ENCODE results near the gene SLC35A5. TPM values are rescaled to one million over a fixed set of nuclear protein-coding genes. Genes with fewer than 3 reads are reported as not detected.

SLC35A5 gene
- total and polyA plus RNA-seq, 4 donors, result 11.7 to 25.4 (median 16.4) TPM

DNA sequence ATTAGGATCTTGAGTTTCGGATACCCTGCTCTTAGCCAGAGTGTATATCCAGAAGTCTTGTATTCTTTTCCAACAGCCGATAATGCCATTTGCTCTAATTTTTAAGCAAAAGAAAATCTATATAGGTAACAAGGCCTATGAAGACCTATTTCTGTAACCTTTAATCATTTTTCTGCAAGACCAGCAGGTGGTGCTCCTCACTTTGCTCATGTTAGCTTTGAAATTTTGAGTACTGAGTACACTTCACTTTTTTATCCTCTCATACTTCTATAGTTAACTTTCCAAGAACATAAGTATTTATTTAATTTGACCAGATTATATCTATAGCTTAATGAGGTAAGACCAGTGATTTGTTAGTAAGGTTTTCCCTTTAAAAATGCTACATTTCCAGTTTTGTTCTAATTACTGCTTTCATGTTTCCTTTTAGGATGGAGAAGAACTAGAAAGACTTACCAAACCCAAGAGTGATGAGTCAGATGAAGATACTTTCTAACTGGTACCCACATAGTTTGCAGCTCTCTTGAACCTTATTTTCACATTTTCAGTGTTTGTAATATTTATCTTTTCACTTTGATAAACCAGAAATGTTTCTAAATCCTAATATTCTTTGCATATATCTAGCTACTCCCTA lies 20.5 kb downstream of the SLC35A5 start (continued):
- TF ChIP-seq, protein P1, sequence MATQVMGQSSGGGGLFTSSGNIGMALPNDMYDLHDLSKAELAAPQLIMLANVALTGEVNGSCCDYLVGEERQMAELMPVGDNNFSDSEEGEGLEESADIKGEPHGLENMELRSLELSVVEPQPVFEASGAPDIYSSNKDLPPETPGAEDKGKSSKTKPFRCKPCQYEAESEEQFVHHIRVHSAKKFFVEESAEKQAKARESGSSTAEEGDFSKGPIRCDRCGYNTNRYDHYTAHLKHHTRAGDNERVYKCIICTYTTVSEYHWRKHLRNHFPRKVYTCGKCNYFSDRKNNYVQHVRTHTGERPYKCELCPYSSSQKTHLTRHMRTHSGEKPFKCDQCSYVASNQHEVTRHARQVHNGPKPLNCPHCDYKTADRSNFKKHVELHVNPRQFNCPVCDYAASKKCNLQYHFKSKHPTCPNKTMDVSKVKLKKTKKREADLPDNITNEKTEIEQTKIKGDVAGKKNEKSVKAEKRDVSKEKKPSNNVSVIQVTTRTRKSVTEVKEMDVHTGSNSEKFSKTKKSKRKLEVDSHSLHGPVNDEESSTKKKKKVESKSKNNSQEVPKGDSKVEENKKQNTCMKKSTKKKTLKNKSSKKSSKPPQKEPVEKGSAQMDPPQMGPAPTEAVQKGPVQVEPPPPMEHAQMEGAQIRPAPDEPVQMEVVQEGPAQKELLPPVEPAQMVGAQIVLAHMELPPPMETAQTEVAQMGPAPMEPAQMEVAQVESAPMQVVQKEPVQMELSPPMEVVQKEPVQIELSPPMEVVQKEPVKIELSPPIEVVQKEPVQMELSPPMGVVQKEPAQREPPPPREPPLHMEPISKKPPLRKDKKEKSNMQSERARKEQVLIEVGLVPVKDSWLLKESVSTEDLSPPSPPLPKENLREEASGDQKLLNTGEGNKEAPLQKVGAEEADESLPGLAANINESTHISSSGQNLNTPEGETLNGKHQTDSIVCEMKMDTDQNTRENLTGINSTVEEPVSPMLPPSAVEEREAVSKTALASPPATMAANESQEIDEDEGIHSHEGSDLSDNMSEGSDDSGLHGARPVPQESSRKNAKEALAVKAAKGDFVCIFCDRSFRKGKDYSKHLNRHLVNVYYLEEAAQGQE (IDR thresholded peaks at IDR 0.05), result no peak
- TF ChIP-seq, protein P2, sequence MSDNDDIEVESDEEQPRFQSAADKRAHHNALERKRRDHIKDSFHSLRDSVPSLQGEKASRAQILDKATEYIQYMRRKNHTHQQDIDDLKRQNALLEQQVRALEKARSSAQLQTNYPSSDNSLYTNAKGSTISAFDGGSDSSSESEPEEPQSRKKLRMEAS (IDR thresholded peaks at IDR 0.05), result no peak

DNA sequence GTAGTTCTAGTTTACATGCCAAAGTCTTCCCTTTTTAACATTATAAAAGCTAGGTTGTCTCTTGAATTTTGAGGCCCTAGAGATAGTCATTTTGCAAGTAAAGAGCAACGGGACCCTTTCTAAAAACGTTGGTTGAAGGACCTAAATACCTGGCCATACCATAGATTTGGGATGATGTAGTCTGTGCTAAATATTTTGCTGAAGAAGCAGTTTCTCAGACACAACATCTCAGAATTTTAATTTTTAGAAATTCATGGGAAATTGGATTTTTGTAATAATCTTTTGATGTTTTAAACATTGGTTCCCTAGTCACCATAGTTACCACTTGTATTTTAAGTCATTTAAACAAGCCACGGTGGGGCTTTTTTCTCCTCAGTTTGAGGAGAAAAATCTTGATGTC lies 21.3 kb downstream of the SLC35A5 start:
- 82% methylated on average over 3 of the region's 3 CpGs for WGBS
- H3K27me3 ChIP-seq (ENCODE audit: control insufficient read depth in 4 of 4, insufficient read depth in 4 of 4, low read length in 3 of 4), result no peaks in the 10 kb centered on the region
- no peaks in the 10 kb centered on the region for H3K9me3 ChIP-seq (ENCODE audit: control insufficient read depth in 4 of 4, low read length in 3 of 4)
- H3K4me3 ChIP-seq (ENCODE audit: low read depth in 1 of 3, low read length in 3 of 3), result no peak overlapping the region
- H3K36me3 ChIP-seq (ENCODE audit: control insufficient read depth in 4 of 4, insufficient read depth in 3 of 4, low read depth in 1 of 4, low read length in 3 of 4), result peaks cover 4 to 32% (median 27%) of the 10 kb centered on the region in 4 donors
- H3K27ac ChIP-seq (ENCODE audit: low read depth in 1 of 2, low read length in 2 of 2), result no peak overlapping the region
- H3K9ac ChIP-seq (ENCODE audit: low read depth in 1 of 2, low read length in 2 of 2), result no peak overlapping the region
- DNase-seq (ENCODE audit: low spot score), result no peak
- H3K4me1 ChIP-seq (ENCODE audit: control insufficient read depth in 4 of 4, insufficient read depth in 4 of 4, low read length in 3 of 4), result no peaks in the 10 kb centered on the region
- TF ChIP-seq, protein P3, sequence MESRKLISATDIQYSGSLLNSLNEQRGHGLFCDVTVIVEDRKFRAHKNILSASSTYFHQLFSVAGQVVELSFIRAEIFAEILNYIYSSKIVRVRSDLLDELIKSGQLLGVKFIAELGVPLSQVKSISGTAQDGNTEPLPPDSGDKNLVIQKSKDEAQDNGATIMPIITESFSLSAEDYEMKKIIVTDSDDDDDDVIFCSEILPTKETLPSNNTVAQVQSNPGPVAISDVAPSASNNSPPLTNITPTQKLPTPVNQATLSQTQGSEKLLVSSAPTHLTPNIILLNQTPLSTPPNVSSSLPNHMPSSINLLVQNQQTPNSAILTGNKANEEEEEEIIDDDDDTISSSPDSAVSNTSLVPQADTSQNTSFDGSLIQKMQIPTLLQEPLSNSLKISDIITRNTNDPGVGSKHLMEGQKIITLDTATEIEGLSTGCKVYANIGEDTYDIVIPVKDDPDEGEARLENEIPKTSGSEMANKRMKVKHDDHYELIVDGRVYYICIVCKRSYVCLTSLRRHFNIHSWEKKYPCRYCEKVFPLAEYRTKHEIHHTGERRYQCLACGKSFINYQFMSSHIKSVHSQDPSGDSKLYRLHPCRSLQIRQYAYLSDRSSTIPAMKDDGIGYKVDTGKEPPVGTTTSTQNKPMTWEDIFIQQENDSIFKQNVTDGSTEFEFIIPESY (IDR thresholded peaks at IDR 0.05), result no peak

DNA sequence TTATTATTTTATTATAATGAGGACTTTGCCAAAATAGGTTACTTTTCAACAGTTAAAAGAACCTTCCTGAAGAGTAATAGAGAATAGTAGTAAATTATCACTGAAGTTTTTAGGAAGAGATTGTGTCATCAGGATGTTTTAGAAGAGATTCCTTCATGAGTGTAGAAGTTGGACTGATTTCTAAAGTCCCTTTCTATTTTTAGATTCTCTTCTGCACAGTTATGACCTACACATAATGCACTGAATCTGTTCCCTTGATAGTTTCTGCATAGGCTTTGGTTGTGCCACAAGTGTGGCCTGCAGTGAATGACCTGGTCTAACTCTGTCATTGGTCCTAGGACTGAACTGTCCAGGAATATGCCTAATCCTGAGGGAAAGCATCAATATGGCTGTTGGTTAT lies 23.9 kb downstream of the SLC35A5 start:
- Histone ChIP-seq H3K4me1 (ENCODE audit: control insufficient read depth in 4 of 4, insufficient read depth in 4 of 4, low read length in 3 of 4) (no peaks in the 10 kb centered on the region), H3K9me3 (ENCODE audit: control insufficient read depth in 4 of 4, low read length in 3 of 4) (no peaks in the 10 kb centered on the region)

More for the DNA sequence above, 23.9 kb downstream of the SLC35A5 start:
- no peaks in the 10 kb centered on the region for H3K27me3 ChIP-seq (ENCODE audit: control insufficient read depth in 4 of 4, insufficient read depth in 4 of 4, low read length in 3 of 4)
- peaks cover 4 to 26% (median 22%) of the 10 kb centered on the region in 4 donors for H3K36me3 ChIP-seq (ENCODE audit: control insufficient read depth in 4 of 4, insufficient read depth in 3 of 4, low read depth in 1 of 4, low read length in 3 of 4)
- TF ChIP-seq FOXA2 (IDR thresholded peaks at IDR 0.05) (no peak), FOXA1 (IDR thresholded peaks at IDR 0.05) (no peak), YY1 (IDR thresholded peaks at IDR 0.05) (no peak), TAF1 (conservative IDR thresholded peaks at IDR 0.05) (no peak), GABPA (IDR thresholded peaks at IDR 0.05 in 1 of 2, conservative IDR thresholded peaks at IDR 0.05 in 1 of 2) (no peak), SP1 (IDR thresholded peaks at IDR 0.05) (no peak), HNF4G (IDR thresholded peaks at IDR 0.05) (no peak), RXRA (IDR thresholded peaks at IDR 0.05) (no peak), JUND (IDR thresholded peaks at IDR 0.05) (no peak), EGR1 (IDR thresholded peaks at IDR 0.05; ENCODE audit: low read depth in 2 of 2) (no peak)
- TF ChIP-seq, protein P4, sequence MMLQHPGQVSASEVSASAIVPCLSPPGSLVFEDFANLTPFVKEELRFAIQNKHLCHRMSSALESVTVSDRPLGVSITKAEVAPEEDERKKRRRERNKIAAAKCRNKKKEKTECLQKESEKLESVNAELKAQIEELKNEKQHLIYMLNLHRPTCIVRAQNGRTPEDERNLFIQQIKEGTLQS (IDR thresholded peaks at IDR 0.05), result no peak
- TF ChIP-seq, protein P3 (IDR thresholded peaks at IDR 0.05), result no peak
- TF ChIP-seq, protein P5, sequence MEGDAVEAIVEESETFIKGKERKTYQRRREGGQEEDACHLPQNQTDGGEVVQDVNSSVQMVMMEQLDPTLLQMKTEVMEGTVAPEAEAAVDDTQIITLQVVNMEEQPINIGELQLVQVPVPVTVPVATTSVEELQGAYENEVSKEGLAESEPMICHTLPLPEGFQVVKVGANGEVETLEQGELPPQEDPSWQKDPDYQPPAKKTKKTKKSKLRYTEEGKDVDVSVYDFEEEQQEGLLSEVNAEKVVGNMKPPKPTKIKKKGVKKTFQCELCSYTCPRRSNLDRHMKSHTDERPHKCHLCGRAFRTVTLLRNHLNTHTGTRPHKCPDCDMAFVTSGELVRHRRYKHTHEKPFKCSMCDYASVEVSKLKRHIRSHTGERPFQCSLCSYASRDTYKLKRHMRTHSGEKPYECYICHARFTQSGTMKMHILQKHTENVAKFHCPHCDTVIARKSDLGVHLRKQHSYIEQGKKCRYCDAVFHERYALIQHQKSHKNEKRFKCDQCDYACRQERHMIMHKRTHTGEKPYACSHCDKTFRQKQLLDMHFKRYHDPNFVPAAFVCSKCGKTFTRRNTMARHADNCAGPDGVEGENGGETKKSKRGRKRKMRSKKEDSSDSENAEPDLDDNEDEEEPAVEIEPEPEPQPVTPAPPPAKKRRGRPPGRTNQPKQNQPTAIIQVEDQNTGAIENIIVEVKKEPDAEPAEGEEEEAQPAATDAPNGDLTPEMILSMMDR (IDR thresholded peaks at IDR 0.05; ENCODE audit: low read depth, low read length, missing input control), result no peak
- TF ChIP-seq, protein P2 (IDR thresholded peaks at IDR 0.05), result no peak
- no peak overlapping the region for H3K9ac ChIP-seq (ENCODE audit: low read depth in 1 of 2, low read length in 2 of 2)
- H3K27ac ChIP-seq (ENCODE audit: low read depth in 1 of 2, low read length in 2 of 2), result no peak overlapping the region
- H3K4me3 ChIP-seq (ENCODE audit: low read depth in 1 of 3, low read length in 3 of 3), result no peak overlapping the region
- no peak for DNase-seq (ENCODE audit: low spot score)

All from liver (tissue), 9 donors.